WERI-Rb-1 (cell line): ENCODE results near the gene MIPEP.

Experiments
- DNase-seq: peaks from one replicate; pipeline ENCODE4 v3.0.0-alpha.2; 2020
- H3K27ac ChIP-seq: fragments of 250-450 bp; sonication (Bioruptor Pico); 2 replicates; pipeline ENCODE4 v1.5.1; 2020; ENCODE audit warnings: mild to moderate bottlenecking, moderate library complexity
- H3K27me3 ChIP-seq: fragments of 250-450 bp; sonication (Bioruptor Pico); 2 replicates; pipeline ENCODE4 v1.5.1; 2021; ENCODE audit warnings: mild to moderate bottlenecking, low read depth, moderate library complexity; ENCODE audit not compliant: insufficient read depth, severe bottlenecking
- H3K36me3 ChIP-seq: fragments of 250-450 bp; sonication (Bioruptor Pico); 2 replicates; pipeline ENCODE4 v1.5.1; 2020; ENCODE audit warnings: mild to moderate bottlenecking, moderate library complexity
- H3K4me3 ChIP-seq: 2 replicates; pipeline ENCODE4 v1.5.1; 2011; ENCODE audit warnings: low read depth, mild to moderate bottlenecking, control low read depth, low read length
- H3K9me3 ChIP-seq: fragments of 250-450 bp; sonication (Bioruptor Pico); 2 replicates; pipeline ENCODE4 v1.5.1; 2021; ENCODE audit warnings: mild to moderate bottlenecking, moderate library complexity; ENCODE audit not compliant: severe bottlenecking
- CTCF ChIP-seq: IDR thresholded peaks from 2 replicates; pipeline ENCODE4 v1.5.1; 2011; ENCODE audit warnings: low read depth, mild to moderate bottlenecking, control low read depth, inconsistent platforms, low read length

The MIPEP gene

GRCh38 chr13:23771552-23771951, 117.6 kb downstream of the MIPEP start:
- no peak overlapping the region for H3K4me3 ChIP-seq
- DNase-seq: no peak
- no peak for TF ChIP-seq CTCF
- H3K9me3 ChIP-seq: no peaks in the 10 kb centered on the region
- H3K27me3 ChIP-seq: no peaks in the 10 kb centered on the region
- no peak overlapping the region for H3K27ac ChIP-seq
- H3K36me3 ChIP-seq: no peaks in the 10 kb centered on the region

GRCh38 chr13:23770973-23771372, 118.2 kb downstream of the MIPEP start:
- no peak for TF ChIP-seq CTCF
- Histone ChIP-seq H3K36me3 (no peaks in the 10 kb centered on the region), H3K27me3 (no peaks in the 10 kb centered on the region), H3K9me3 (no peaks in the 10 kb centered on the region), H3K27ac (no peak overlapping the region), H3K4me3 (no peak overlapping the region)
- DNase-seq: no peak

- Histone ChIP-seq H3K9me3 (no peaks in the 10 kb centered on the region), H3K36me3 (no peaks in the 10 kb centered on the region), H3K27ac (no peak overlapping the region), H3K4me3 (no peak overlapping the region), H3K27me3 (no peaks in the 10 kb centered on the region)
- TF ChIP-seq CTCF: peak; percentile 57
- DNase-seq: peak; percentile 64
These were observed 118.8 kb downstream of the MIPEP start for GRCh38 chr13:23770428-23770827.

DNA sequence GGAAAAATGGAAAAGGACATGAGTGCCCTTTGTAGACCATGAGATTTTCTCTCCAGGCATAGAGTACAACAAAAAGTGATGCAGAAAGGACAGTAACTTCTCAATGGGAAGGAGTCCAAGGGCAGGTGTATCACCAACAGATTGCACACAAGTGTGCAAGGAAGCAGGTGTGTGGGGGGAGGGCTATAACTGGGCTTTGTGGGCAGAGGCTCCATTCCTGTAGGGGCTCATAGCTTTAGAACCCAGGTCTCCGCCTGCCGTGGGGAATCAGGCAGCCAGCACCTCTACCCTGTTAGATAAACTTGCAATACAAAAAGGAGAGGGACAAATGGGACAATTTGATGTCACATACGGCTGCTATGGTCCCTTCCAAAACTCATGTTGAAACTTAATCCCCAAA, 119.8 kb downstream of the MIPEP start:
- DNase-seq: no peak
- Histone ChIP-seq H3K27ac (no peak overlapping the region), H3K36me3 (no peaks in the 10 kb centered on the region), H3K27me3 (no peaks in the 10 kb centered on the region), H3K9me3 (no peaks in the 10 kb centered on the region), H3K4me3 (no peak overlapping the region)
- TF ChIP-seq CTCF: no peak

DNA sequence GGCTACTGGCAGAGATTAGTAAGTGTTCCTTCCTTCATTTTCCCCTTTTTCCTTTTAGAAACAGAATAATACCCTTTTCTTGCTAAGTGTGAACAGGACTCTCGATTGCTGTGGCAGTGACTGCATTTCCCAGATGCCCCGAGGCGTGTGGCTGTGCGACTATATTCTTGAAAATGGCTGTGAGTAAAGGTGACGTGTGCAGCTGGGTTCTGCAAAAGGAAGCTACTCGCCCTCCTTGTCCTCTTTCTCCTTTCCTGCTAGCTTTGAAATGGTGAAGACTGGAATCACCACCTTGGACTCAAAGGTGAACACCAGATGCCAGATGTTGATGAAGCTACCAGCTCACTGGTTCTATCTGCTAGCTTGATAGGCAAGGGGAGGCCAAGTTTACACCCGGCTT, 121.4 kb downstream of the MIPEP start:
- Histone ChIP-seq H3K36me3 (no peaks in the 10 kb centered on the region), H3K27me3 (no peaks in the 10 kb centered on the region), H3K4me3 (no peak overlapping the region), H3K9me3 (no peaks in the 10 kb centered on the region), H3K27ac (no peak overlapping the region)
- TF ChIP-seq CTCF: no peak
- DNase-seq: no peak

GRCh38 chr13:23766939-23767338, 122.3 kb downstream of the MIPEP start:
- TF ChIP-seq CTCF: no peak
- no peaks in the 10 kb centered on the region for H3K27me3 ChIP-seq
- no peak overlapping the region for H3K27ac ChIP-seq
- H3K9me3 ChIP-seq: no peaks in the 10 kb centered on the region
- DNase-seq: no peak
- no peaks in the 10 kb centered on the region for H3K36me3 ChIP-seq
- no peak overlapping the region for H3K4me3 ChIP-seq
